GM18517 (cell line): ENCODE measurements around the gene SEC61A2.
"Not testable (repeated sequence)": the region's sequence is repeated elsewhere in the genome, so short reads cannot be mapped to it uniquely, and the experiment has no call there.

Experiments used
- ATAC-seq: cut with Tn5 transposase; IDR thresholded peaks from one replicate; pipeline ENCODE4 v1.9.1; 2021; ENCODE audit warnings: mild to moderate bottlenecking, moderate library complexity; ENCODE audit not compliant: unreplicated experiment

Gene SEC61A2

DNA sequence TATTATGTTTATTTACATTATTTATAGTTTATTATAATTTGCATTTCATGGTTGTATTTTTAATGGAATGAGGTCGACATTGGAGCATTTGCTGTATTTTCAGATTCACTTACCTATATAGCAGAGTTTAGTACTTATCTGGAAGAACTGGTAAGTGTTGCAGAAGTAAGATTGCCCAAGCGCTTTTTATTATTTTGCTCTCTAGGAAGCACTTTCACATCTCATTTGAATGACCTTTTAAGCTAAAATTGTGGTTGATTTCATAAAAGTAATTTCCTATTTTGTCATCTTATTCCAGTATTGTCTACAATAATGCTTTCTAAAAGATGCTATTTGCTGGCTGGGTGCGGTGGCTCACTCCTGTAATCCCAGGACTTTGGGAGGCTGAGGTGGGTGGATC lies 28.6 kb downstream of the SEC61A2 start:
- no peak for ATAC-seq

DNA sequence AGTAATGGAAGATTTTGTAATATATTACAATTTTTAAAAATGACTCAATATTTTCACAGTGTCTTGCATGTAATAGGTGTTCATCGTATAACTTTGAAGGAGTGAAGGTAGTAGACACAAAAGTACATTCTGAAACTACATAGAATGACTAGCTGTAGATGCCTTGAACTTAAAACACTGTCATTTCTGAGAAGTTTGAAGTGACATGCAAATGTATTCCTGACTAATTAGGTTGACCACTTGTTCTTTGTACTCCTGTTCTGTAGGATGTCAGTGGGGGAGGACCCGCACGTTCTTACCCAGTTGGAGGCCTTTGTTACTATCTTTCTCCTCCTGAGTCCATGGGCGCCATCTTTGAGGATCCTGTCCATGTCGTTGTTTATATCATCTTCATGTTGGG lies 31.2 kb downstream of the SEC61A2 start:
- ATAC-seq: no peak

DNA sequence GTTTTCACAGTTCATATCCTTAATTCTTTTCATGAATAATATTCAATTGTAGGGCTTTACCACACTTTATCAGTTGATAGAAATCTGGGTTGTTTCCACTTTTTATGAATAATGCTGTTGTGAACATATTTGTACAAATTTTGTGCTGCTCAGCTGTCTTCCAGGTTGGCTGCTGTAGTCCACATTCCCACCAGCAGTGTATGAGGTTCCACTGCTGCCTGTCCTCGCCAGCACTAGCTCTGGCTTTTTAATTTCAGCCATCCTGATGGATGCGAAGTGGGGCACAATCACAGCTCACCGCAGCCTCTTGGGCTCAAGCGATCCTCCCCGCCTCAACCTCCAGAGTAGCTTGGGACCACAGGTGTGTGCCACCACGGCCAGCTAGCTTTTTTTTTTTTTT lies 33.5 kb downstream of the SEC61A2 start:
- ATAC-seq: no peak

DNA sequence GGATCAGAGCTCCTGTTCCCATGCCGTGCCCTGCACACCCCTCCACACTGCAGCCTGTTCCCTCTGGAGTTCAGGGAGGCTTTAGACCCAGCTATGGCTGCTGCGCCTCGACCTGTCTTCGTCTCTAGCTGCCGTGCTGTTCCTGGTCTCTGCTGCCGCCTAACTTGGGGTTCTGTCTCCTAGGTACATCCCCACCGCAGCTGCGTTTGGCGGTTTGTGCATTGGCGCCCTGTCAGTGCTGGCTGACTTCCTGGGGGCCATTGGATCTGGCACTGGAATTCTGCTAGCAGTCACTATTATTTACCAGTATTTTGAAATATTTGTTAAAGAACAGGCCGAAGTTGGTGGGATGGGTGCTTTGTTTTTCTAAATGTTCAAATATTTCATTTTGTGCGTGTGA lies 34.6 kb downstream of the SEC61A2 start:
- ATAC-seq: no peak

DNA sequence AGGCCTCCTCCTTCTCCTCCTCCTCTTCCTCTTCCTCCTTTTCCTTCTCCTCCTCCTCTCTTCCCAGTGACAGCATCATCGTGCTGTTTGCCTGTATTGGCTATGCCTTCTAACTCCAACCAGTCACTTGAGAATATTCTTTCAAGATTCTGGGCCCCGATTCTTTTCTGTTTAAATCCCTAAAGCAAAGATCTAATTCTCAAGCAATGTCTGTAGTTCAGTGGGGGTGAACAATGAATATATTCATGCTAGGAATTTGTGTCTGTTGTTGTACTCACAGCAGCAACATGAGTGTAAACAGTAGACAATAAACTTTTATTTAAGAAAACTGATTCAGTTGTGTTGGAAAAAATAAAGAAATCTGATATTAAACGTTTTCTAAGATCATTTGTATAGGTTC lies 35.6 kb downstream of the SEC61A2 start:
- ATAC-seq: no peak

DNA sequence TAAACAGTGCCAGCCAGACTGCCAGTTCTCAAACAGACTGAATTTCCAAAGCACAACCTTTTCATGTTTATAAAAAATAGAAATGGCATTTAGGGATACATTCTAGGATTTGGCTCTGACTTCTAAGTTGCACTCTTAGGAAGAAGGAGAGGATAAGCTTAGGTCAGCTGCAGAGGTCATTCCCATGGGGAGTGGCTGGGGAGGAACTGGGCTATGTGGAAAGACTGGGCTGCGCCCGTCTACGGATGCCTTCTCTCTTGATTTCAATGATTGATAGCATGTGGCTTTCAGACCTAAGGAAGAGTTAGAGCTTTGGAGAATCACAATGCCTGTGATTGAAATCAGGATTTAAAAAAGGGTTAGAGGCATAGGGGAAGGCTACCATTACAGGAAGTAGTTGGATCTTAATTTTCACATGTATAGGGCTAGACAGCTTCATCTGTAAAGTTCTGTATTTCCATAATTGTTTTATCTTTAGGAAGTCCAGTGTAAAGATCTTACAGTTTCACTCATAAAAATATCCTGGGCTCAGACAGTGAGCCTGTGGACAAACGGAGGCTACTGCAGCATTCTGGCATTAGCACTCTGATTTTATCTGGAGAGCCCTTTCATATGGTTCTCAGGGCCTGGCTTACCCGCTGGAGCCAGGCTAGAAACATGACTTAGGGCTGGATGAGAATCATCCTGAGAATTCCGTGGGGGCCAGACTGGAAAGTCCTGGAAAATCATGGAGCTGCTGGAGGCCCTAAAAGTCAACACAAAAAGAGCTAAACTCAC lies 36.7 kb downstream of the SEC61A2 start:
- no peak for ATAC-seq

DNA sequence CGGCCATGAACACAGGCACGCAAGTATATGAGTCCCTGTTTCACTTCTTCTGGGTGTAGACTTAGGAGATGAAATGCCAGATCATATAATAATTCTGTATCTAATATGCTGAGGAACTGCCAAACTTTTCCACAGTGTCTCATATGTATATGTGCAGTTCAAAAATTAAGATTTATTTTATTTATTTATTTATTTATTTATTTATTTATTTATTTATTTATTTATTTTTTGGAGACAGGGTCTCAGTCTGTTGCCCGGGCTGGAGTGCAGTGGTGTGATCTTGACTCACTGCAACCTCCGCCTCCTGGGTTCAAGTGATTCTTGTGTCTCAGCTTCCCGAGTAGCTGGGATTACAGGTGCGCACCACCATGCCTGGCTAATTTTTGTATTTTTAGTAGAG lies 42.0 kb downstream of the SEC61A2 start:
- ATAC-seq: not testable (repeated sequence)

DNA sequence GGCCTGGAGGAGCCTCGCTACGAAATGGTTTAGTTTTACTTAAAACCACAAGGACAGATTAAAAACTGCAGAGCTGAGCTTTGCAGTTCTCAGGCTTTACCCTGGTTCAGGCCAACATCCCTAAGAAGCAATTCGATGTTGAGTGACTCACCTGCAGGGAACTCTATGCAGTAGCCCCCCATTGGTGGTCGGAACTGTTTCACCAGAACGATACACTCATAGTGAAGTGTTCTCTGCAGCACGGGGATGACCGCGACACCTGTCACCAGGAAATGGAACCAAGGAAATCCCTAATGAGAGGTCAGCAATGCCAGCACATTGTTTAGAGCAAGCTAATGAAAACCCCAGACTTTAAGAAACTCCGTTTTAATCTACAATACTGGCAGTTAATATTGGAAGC lies 48.2 kb downstream of the SEC61A2 start:
- no peak for ATAC-seq

DNA sequence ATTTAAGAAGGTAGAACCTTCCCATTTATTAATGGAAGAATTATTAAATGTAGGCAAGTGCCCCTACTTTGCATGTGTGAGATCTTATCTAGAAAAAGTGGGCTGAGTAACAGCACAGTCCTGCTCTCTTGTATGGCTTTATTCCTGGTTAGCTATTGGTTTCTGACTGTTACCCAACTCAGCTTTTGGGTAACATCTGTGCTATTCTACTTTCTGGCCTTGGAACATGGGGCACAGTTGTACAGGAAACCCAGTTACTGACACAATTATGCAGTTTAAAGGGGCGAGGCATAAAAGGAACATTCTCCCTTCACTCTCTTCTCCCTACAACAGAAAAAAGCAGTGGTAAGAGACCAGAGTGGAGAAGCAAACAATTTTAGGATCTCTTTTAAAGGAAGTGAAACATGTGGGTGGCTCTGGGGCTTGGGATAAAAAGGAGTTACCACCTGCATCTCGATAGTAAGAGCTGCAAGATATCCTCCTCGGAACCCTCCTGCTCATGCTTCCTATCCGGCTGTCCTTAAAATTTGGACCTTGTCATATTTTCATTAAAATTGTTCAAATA lies 50.2 kb downstream of the SEC61A2 start:
- ATAC-seq: no peak

DNA sequence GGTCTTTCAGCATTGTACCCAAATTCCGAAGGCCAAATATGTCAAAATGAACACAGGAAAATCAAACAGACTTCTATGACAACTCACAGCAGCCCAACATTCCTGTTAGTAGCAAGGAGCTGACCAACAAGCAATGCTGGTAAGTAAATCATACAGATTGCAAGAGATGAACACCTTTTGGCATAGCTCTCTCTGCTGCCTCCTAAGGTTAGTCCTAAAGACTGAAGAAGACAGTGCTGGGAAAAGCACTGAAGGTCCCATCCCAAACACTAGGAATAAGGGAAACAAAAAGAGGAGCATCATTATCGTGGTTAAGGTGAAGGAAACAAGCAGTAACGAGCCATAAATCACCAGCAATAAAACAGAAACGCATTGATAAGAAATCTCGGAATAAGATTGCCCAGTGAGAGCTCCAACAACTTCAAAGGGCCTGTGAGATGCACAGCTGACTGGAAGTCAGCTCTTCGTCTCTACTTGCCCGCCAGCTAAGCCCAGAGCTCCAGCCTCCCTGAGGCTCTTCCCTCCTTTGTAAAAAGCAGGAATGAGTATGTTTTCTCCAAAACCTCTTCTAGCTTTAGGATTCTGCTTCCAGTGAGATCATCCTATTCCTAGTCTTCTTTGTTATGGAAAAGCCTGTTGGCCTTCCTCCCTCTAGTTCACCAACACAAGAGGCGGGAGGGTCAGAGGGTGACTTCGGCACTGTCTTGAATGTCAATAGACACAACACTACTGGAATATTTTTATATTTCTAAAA lies 50.9 kb downstream of the SEC61A2 start:
- no peak for ATAC-seq

DNA sequence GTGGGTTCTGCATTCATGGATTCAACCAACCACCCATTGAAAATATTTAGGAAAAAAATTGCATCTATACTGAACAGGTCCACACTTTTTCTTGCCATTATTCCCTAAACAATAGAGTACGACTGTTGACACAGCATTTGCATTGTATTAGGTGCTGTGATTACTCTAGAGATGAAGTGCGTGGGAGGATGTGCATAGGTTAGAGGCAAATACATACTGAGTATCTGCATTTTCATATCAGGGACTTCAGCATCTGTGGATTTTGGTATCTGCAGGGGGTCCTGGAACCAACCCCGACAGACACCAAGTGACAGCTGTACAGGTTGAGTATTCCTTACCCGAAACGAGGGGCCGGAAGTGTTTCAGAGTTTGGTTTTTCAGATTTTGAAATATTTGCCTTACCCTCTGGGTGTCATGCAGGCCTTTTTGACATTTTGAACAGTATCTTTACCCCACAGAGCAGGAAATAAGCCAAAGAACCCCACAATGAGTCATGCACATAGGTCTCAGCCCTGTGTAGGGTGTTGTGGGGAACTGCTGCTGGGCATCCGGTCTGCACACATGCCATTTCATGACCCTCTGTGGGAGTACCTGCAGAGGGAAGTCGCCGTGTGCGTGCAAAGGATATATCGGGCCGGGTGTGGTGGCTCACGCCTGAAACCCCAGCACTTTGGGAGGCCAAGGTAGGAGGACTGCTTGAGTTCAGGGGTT lies 51.7 kb downstream of the SEC61A2 start:
- ATAC-seq: peak; percentile 72

DNA sequence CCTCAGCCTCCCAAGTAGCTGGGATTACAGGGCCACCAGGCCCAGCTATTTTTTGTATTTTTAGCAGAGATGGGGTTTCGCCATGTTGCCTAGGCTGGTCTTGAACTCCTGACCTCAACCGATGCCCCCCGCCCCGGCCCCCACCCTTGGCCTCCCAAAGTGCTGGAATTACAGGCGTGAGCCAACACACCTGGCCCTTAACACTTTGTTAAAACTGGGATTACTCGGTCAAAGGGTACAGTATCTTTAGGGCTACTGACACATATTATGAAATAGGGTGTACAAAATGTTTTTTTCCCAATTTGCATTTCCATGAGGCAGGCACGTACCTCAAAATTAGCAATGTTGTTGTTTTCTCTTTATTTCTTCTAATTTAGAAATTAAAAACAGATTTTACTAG lies 54.7 kb downstream of the SEC61A2 start:
- ATAC-seq: no peak

DNA sequence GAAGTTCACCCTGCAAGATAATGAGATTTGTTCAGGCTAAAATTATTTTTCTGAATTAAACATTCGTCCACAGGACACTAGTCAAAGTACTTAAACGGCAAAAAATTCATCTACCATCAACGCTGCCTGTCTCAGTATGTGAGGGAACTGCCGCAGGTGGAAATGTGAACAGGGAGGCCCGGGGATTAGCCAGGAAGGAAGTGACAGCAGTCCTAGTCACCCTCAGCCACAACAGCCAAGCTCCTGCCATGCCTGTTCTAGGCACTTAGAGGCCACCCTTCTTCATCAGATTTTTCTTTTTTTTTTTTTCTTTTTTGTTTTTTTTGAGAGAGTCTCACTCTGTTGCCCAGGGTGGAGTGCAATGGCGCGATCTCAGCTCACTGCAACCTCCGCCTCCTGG lies 56.8 kb downstream of the SEC61A2 start:
- ATAC-seq: no peak

DNA sequence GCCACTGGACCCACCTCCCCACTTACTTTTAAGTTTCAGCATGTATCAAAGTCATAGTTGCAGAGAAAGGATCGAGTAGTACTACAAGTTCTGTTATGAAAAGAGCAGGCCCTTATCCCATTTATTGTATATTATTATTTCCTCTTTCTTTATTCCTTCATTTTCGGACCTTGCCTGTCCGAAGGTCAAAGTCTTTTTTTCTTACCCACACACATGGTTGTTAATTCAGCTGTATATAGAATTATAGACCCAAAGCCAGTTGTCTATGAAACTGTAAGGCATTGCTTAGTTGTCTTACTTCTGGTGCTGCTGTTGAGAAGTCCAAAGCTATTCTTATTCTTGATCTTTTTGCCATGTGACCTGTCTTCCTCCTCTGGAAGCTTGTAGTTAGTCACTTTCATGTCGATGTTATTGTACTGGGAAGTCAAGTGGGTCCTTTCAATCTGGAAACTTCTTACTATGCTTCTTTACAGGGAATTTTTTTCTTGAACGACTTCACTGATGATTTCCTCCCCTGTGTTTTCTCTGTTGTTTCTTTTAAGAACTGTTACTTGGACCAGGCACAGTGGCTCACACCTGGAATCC lies 57.9 kb downstream of the SEC61A2 start:
- ATAC-seq: no peak

DNA sequence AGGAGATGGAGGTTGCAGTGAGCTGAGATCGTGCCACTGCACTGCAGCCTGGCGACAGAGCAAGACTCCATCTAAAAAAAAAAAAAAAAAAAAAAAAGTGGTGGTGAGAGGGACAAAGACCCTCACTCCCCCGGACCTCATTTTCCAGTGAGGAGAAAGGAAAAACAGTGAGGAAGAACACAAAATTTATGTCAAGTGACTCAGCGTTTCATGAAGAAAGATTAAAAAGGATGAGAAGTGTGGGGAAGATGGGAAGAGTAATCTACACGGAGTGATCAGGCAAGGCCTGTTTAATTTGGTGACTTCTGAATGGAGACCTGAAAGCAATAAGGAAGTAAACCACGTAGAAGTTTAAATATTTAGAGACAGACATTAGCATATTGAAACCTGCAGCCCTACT lies 59.2 kb downstream of the SEC61A2 start:
- no peak for ATAC-seq

DNA sequence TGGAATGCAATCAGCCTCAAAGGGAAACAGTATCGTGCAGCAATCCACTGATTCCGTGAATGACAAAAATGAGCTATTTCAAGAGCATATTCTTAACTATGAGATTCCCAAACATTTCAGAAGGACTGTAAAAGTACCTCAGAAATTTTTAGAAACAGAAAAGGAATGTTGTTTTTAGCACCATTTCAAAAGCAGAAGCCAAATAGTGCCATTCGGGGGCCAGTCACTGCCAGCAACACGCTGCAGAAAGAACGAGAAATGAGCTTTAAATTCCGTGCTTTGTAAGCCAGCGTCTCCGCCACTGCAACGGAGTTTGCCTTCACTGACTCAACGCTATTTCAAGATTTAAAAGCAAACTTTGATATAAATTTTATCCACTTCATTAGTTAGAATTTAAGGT lies 59.9 kb downstream of the SEC61A2 start:
- no peak for ATAC-seq

DNA sequence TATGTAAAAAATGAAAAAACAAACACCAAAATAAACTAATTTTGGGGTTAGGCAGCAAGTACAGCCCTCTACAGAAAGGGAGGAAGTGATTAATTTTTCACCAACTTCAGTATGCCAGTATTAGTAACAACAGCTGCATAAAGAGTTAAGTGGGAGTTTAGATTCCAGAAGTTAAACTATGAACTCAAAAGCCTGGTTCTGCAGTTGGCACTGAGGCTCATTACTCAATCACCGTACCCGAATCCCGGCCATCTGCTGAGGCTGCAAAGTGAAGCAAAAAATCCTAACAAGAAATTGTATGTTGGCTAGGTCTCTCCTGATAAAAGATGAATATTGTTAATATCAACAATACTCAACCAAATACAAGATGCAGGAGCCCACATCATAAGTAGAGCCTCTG lies 62.2 kb downstream of the SEC61A2 start:
- ATAC-seq: no peak

DNA sequence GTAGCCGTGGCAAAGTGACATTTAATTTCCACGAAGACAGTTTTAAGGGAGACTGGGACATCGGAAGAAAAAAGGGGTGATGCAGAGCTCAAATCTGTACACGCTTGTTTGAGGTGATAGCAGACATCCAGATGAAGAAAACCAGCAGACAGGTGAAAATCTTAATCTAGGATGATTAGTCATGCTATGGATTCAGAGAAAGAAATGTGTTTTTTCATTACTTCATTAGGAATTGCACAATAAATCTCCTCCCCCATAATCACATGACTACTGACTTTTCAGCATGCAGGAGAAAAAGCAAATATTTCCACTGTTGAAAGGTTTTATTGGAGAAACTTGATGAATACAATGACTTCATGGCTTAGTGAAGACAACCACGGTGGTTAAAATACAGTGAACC lies 63.7 kb downstream of the SEC61A2 start:
- no peak for ATAC-seq

DNA sequence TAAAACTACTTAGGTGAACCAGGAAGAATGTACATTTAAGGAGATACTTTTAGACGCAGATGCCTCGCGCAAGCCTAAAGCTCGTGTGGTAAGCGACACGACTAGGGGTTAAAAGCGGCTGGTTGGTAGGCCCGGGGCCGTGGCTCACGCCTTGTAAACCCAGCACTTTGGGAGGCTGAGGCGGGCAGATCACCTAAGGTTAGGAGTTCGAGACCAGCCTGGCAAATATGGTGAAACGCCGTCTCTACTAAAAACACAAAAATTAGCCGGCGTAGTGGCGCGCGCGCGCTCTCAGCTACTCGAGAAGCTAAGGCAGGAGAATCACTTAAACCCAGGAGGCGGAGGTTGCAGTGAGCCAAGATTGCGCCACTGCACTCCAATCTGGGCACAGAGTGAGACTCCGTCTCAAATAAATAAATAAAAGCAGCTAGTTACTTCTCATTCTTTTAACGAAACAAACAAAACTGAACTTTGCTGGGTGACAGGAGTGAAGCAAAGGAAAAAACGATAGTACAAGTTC lies 65.3 kb downstream of the SEC61A2 start:
- ATAC-seq: no peak

DNA sequence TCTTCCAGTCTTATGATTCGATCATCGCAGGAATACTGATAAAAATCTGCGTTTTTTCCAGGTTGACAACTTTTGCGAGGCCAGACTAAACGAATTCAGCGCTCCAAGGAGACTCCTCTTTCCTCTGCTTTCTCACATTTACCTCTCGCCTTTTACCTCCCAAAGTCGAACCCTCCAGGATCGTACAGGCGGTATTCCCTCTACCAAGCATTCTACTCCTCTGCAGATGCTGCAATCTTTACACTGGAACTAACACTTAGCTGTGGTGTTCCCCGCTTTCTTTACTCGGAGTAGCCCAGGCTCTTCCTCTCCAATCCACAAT lies 65.8 kb downstream of the SEC61A2 start:
- ATAC-seq: peak; percentile 6
